GM06990 (cell line): ENCODE measurements around the gene SAXO2.

Experiments used
- DNase-seq: peaks from one replicate; pipeline ENCODE4 v3.0.0-alpha.2; 2011; ENCODE audit not compliant: insufficient read length; ENCODE audit errors: extremely low read depth
- H3K27me3 ChIP-seq: replicated peaks from 2 replicates; pipeline ENCODE4 v1.6.0; 2011; ENCODE audit warnings: low read length; ENCODE audit not compliant: control insufficient read depth, insufficient read depth
- H3K36me3 ChIP-seq: 2 replicates; pipeline ENCODE4 v1.5.1; 2011; ENCODE audit warnings: low read length; ENCODE audit not compliant: control insufficient read depth, insufficient read depth
- H3K4me3 ChIP-seq: replicated peaks from 2 replicates; pipeline ENCODE4 v1.5.1; 2011; ENCODE audit warnings: low read depth, mild to moderate bottlenecking, control low read depth, low read length
- TF ChIP-seq, protein P1 (sequence below): IDR thresholded peaks from 2 replicates; pipeline ENCODE4 v1.5.1; 2011; ENCODE audit warnings: low read length, control low read depth, mild to moderate bottlenecking, inconsistent platforms; ENCODE audit not compliant: insufficient read depth, poor library complexity, severe bottlenecking

The SAXO2 gene

DNA sequence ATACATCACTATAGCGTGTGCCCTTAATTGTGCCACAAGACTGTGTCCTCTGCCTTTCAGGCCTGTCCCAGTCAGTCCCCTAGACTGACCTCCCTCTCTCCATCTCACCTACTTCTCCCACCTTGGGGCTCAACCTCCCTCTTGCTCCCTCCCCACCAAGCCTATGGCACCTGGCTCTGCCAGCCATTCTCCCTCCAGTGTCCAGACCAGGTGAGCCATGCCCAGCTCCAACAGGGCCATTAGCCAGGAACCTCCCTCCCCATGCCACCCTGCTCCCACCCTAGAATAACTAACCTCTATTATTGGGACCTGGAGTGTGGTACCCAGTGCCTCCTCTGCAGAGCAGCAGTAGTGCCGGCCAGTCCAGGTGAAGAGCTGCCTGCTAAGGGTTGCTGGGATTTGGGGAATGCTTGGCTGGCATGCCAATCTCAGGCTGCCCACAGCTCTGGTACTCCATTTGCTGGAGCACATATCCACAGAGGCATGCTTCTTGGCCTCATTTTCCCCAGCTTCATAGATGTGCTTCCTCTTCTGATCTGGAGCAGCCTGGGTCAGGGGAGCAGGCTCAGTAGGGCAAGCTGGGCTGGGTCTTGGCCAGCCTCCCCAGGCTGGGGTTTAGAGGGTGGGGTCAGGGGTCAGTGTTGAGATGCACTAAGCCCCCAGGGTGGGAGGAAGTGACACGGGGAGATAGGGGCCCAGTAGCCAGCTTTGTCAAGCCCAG is 38.8 kb downstream of the SAXO2 start:
- no peaks in the 10 kb centered on the region for H3K27me3 ChIP-seq
- TF ChIP-seq, protein P1, sequence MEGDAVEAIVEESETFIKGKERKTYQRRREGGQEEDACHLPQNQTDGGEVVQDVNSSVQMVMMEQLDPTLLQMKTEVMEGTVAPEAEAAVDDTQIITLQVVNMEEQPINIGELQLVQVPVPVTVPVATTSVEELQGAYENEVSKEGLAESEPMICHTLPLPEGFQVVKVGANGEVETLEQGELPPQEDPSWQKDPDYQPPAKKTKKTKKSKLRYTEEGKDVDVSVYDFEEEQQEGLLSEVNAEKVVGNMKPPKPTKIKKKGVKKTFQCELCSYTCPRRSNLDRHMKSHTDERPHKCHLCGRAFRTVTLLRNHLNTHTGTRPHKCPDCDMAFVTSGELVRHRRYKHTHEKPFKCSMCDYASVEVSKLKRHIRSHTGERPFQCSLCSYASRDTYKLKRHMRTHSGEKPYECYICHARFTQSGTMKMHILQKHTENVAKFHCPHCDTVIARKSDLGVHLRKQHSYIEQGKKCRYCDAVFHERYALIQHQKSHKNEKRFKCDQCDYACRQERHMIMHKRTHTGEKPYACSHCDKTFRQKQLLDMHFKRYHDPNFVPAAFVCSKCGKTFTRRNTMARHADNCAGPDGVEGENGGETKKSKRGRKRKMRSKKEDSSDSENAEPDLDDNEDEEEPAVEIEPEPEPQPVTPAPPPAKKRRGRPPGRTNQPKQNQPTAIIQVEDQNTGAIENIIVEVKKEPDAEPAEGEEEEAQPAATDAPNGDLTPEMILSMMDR = no peak

DNA sequence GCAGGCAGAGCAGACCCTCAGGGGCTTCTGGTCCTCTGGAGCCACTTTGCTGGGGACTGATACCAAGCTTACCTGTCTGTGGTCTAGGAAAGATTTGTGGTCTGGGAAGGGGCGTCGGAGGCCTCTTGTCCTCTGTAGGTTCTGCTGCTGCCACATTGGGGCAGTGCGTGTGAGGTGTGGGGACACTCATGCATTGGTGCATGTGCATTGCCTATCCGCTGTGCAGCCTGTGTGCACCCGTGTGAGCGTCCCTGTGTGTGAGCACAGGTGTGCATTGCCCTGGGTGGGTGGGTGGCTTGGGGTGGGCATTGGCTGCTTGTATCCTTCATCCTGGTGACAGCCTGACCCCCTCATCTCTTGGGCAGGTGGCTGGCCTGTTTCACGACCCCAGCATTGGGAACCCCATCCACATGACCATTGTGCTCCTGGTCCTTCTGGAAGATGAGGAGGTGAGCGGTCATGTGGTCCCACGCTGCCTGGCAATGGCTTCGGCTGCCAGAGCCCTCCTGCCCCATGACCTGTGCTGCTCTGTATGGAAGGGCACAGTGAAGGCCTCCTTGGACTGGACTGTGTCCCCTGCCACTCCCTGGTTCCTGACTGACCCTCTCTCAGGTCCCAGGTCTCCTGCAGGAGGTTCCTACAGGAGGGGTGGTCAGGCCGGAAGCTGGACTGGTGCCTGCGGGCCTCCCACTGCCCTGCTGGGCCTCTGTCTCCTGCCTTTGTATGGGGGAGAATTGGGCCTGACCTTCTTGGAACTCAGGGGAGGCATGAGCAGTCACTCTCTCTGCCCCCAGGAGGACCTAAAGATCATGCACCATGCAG is 41.5 kb downstream of the SAXO2 start:
- Histone ChIP-seq H3K36me3 (no peaks in the 10 kb centered on the region), H3K4me3 (no peak overlapping the region), H3K27me3 (0 out of 2 replicates have a peak, but pooled peaks cover 2% of the 10 kb centered on the region)
- TF ChIP-seq, protein P1 = no peak
- no peak for DNase-seq

More for the DNA sequence above, 38.8 kb downstream of the SAXO2 start:
- no peak overlapping the region for H3K4me3 ChIP-seq
- H3K36me3 ChIP-seq = no peaks in the 10 kb centered on the region
- no peak for DNase-seq

DNA sequence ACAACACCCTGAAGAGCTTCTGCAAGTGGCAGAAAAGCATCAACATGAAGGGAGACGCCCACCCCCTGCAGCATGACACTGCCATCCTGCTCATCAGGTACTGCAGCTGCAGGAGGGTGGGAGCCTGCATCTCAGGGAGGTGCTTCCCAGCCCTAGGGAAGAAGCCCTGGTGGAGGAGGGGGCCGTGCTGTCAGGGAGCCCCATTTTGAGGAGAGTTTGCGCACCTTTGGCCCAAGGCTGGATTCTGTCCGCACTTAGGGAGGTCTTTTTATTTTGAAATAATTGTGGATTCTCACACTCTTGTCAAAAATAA is 42.1 kb downstream of the SAXO2 start:
- TF ChIP-seq, protein P1 = no peak
- H3K36me3 ChIP-seq = no peaks in the 10 kb centered on the region
- H3K27me3 ChIP-seq = 0 out of 2 replicates have a peak, but pooled peaks cover 2% of the 10 kb centered on the region
- DNase-seq = no peak
- H3K4me3 ChIP-seq = no peak overlapping the region

DNA sequence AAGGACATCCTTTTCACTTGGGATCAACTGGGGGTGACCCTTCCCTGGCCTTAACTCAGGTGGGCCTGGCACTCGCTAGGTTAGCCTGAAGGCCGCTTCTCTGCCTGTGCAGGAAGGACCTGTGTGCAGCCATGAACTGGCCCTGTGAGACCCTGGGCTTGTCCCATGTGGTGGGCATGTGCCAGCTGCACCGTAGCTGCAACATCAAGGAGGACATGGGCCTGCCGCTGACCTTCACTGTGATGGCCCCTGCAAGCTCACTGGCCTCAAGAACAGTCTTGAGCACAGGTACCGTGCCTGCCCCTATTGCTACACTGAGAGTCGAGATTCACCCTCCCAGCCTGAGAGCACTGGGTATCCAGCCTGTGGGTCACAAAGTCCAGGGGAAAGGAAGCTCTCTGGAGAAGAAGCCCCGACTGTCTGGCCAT is 43.0 kb downstream of the SAXO2 start:
- H3K4me3 ChIP-seq = no peak overlapping the region
- H3K27me3 ChIP-seq = 0 out of 2 replicates have a peak, but pooled peaks cover 2% of the 10 kb centered on the region
- H3K36me3 ChIP-seq = no peaks in the 10 kb centered on the region
- TF ChIP-seq, protein P1 = no peak
- DNase-seq = no peak

DNA sequence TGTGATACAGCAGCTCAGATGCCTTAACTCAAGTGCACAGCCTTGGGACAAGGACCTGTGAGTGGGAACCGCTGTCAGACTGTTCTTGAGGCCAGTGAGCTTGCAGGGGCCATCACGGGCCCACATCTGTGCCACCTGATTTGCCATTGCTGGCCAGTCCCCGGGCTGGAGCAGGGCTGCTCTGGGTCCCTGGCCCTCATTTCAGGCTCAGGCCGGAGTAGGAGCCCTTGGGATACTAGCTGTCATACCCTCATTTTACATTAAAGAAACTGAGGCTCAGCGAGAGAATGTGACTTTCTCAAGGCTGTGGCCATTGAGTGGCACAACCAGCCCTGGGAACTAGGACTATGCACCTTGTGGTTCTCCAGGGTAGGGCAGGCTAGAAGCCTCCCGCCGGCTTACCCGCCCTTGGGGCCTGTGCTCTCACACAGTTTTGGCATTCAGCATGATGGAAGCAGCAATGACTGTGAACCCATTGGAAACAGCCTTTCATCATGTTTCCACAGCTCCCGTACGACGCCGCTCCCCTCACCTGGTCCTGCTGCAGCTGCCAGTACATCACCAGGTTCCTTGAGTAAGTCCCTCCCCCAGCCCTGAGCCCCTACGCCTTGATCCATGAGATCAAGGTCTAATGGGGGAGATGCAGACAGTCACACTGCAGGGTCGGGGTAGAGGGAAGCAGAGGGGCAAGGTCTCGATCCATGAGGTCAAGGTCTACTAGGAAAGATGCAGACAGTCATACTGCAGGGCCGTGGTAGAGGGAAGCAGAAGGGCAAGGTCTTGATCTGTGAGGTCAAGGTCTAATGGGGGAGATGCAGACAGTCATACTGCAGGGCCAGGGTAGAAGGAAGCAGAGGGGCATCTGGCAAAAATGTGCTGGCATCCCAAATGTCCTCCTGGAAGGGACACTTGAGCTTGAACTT is 44.4 kb downstream of the SAXO2 start:
- TF ChIP-seq, protein P1 = no peak
- no peak for DNase-seq
- Histone ChIP-seq H3K4me3 (no peak overlapping the region), H3K36me3 (no peaks in the 10 kb centered on the region), H3K27me3 (0 out of 2 replicates have a peak, but pooled peaks cover 2% of the 10 kb centered on the region)
